ENCODE measurements around the gene CHCT1. TPM values are rescaled to one million over a fixed set of nuclear protein-coding genes. Genes with fewer than 3 reads are reported as not detected.

CHCT1 gene
- polyA plus RNA-seq, 3 donors: 0.89 TPM; not detected in 2

- H3K36me3 ChIP-seq (replicated peaks in 1 of 2; ENCODE audit: control insufficient read depth in 1 of 2, insufficient read depth in 2 of 2, low read length in 2 of 2): no peaks in the 10 kb centered on the region
- Mint-ChIP-seq H3K4me3 (peak overlapping the region in 1 of 2 donors; percentile 35), H3K4me1 (peaks cover 64% of the 10 kb centered on the region), H3K27ac (peak overlapping the region; percentile 95 to 98 (median 98)), H3K36me3 (peaks cover 0 to 3% of the 10 kb centered on the region in 2 donors), H3K27me3 (ENCODE audit: low read depth in 3 of 3) (peaks cover 0 to 1% (median 1%) of the 10 kb centered on the region in 3 donors), H3K9me3 (peaks cover 0 to 1% (median 0%) of the 10 kb centered on the region in 7 donors)
- DNase-seq: peak; percentile 87 to 95 (median 95)
- intact Hi-C loops (cut with micrococcal nuclease): no loop called here
- peak overlapping the region; percentile 94 to 99 for H3K27ac ChIP-seq (ENCODE audit: low read depth in 1 of 2, low read length in 2 of 2)
- TF ChIP-seq CTCF (IDR thresholded peaks at IDR 0.05): no peak
- peak overlapping the region; percentile 55 for H3K9ac ChIP-seq (ENCODE audit: insufficient read depth, low read length, poor library complexity, severe bottlenecking)
- peaks cover 17% of the 10 kb centered on the region for H3K79me2 ChIP-seq (ENCODE audit: insufficient read depth, low read length)
- H3K4me2 ChIP-seq (replicated peaks; ENCODE audit: extremely low read depth, low read length, poor library complexity, severe bottlenecking): peak overlapping the region; percentile 37
- no peaks in the 10 kb centered on the region for H3K9me3 ChIP-seq (replicated peaks in 1 of 2; ENCODE audit: control insufficient read depth in 1 of 2, insufficient read depth in 1 of 2, low read length in 2 of 2)
- peaks cover 65 to 67% of the 10 kb centered on the region in 2 donors for H3K4me1 ChIP-seq (ENCODE audit: control insufficient read depth in 1 of 2, insufficient read depth in 2 of 2, low read length in 2 of 2)
- no CpG with 5 or more reads among the region's 3 CpGs for WGBS (ENCODE audit: insufficient coverage)
- no peak overlapping the region for H2AFZ ChIP-seq (ENCODE audit: insufficient read depth, low read depth, low read length, poor library complexity, severe bottlenecking)
- no peaks in the 10 kb centered on the region for H4K20me1 ChIP-seq (ENCODE audit: insufficient read depth, low read length)
- H3K4me3 ChIP-seq (replicated peaks in 1 of 3; ENCODE audit: low read depth in 2 of 3, low read length in 3 of 3): peak overlapping the region in 1 of 3 experiments; percentile 45
- H3K27me3 ChIP-seq (ENCODE audit: control insufficient read depth in 2 of 2, insufficient read depth in 2 of 2, low read length in 2 of 2): no peaks in the 10 kb centered on the region
These were observed 23.9 kb upstream of the CHCT1 start for GRCh38 chr17:60398227-60398959.

- intact Hi-C loops (cut with micrococcal nuclease): loop anchor here in 1 of 2 donors (10.0 kb wide), 1 partner anchor 47 kb away; no protein-coding TSS in a partner anchor
- peaks cover 8% of the 10 kb centered on the region for H3K79me2 ChIP-seq (ENCODE audit: insufficient read depth, low read length)
- no peak overlapping the region for H3K27ac Mint-ChIP-seq
- H3K9me3 ChIP-seq (replicated peaks in 1 of 2; ENCODE audit: control insufficient read depth in 1 of 2, insufficient read depth in 1 of 2, low read length in 2 of 2): no peaks in the 10 kb centered on the region
- peaks cover 0 to 3% of the 10 kb centered on the region in 2 donors for H3K36me3 Mint-ChIP-seq
- H3K9ac ChIP-seq (ENCODE audit: insufficient read depth, low read length, poor library complexity, severe bottlenecking): no peak overlapping the region
- H3K4me3 Mint-ChIP-seq: no peak overlapping the region
- no peak for TF ChIP-seq CTCF (IDR thresholded peaks at IDR 0.05)
- DNase-seq: no peak
- H3K27ac ChIP-seq (ENCODE audit: low read depth in 1 of 2, low read length in 2 of 2): no peak overlapping the region
- H3K4me2 ChIP-seq (replicated peaks; ENCODE audit: extremely low read depth, low read length, poor library complexity, severe bottlenecking): no peak overlapping the region
- peaks cover 38% of the 10 kb centered on the region for H3K4me1 Mint-ChIP-seq
- peaks cover 32 to 38% of the 10 kb centered on the region in 2 donors for H3K4me1 ChIP-seq (ENCODE audit: control insufficient read depth in 1 of 2, insufficient read depth in 2 of 2, low read length in 2 of 2)
- H3K27me3 Mint-ChIP-seq (ENCODE audit: low read depth in 3 of 3): peaks cover 0 to 4% (median 1%) of the 10 kb centered on the region in 3 donors
- H3K36me3 ChIP-seq (replicated peaks in 1 of 2; ENCODE audit: control insufficient read depth in 1 of 2, insufficient read depth in 2 of 2, low read length in 2 of 2): no peaks in the 10 kb centered on the region
- H3K9me3 Mint-ChIP-seq: peaks cover 0 to 1% (median 0%) of the 10 kb centered on the region in 7 donors
- H2AFZ ChIP-seq (ENCODE audit: insufficient read depth, low read depth, low read length, poor library complexity, severe bottlenecking): no peak overlapping the region
- H3K27me3 ChIP-seq (ENCODE audit: control insufficient read depth in 2 of 2, insufficient read depth in 2 of 2, low read length in 2 of 2): no peaks in the 10 kb centered on the region
- no peak overlapping the region for H3K4me3 ChIP-seq (replicated peaks in 1 of 3; ENCODE audit: low read depth in 2 of 3, low read length in 3 of 3)
- H4K20me1 ChIP-seq (ENCODE audit: insufficient read depth, low read length): no peaks in the 10 kb centered on the region
These were observed 20.5 kb upstream of the CHCT1 start for GRCh38 chr17:60401819-60402218.

All from CD14-positive monocyte (primary cell).